Hepatocyte (in vitro differentiated cells): ENCODE data around the gene WDR72.
A peak's percentile ranks its signal among the peaks of the same experiment; 100 is the strongest.

ENCODE experiments used
- CTCF ChIP-seq: fragments of 200-600 bp; sonication (generic); IDR thresholded peaks from 2 replicates; pipeline ENCODE4 v1.5.1; 2016; ENCODE audit warnings: antibody characterized with exemption, mild to moderate bottlenecking; ENCODE audit not compliant: poor library complexity
- EZH2 ChIP-seq: fragments of 200-600 bp; sonication (generic); IDR thresholded peaks from 2 replicates; pipeline ENCODE4 v1.6.1; 2016; ENCODE audit warnings: antibody characterized with exemption, mild to moderate bottlenecking, borderline replicate concordance

- peak; percentile 55 for TF ChIP-seq CTCF
- TF ChIP-seq EZH2: no peak
Observed at GRCh38 chr15:53716909-53717876, 42.3 kb downstream of the WDR72 start.
